Measurements from ENCODE around the gene ATP9A. TPM values are rescaled to one million over a fixed set of nuclear protein-coding genes. Genes with fewer than 3 reads are reported as not detected.

Gene ATP9A
- polyA plus RNA-seq, 1 donor (not counting 4 experiments of a cell fraction or from before 2014, with no cell fraction given): 5.8 TPM

- no peak for FAIRE-seq
These were observed 24.8 kb upstream of the ATP9A start for GRCh38 chr20:51792960-51793359.

GRCh38 chr20:51791626-51792025 is 23.4 kb upstream of the ATP9A start:
- Histone ChIP-seq H3K4me1 (ENCODE audit: control insufficient read depth, extremely low read depth, insufficient read depth, low read length) (no peaks in the 10 kb centered on the region), H3K36me3 (ENCODE audit: control insufficient read depth in 2 of 2, extremely low read depth in 1 of 2, insufficient read depth in 2 of 2, low read length in 2 of 2) (no peaks in the 10 kb centered on the region), H3K79me2 (ENCODE audit: control insufficient read depth, insufficient read depth, low read length) (no peaks in the 10 kb centered on the region), H3K9me1 (ENCODE audit: control insufficient read depth, extremely low read depth, insufficient read depth, low read length) (no peaks in the 10 kb centered on the region), H3K9ac (ENCODE audit: control insufficient read depth, extremely low read depth, insufficient read depth, low read length) (no peak overlapping the region), H4K20me1 (ENCODE audit: control insufficient read depth, extremely low read depth, insufficient read depth, low read length) (no peaks in the 10 kb centered on the region), H3K9me3 (ENCODE audit: control insufficient read depth, low read depth, low read length) (no peaks in the 10 kb centered on the region), H2AFZ (ENCODE audit: control insufficient read depth, low read length) (no peak overlapping the region), H3K4me2 (ENCODE audit: control insufficient read depth, extremely low read depth, insufficient read depth, low read depth, low read length) (no peak overlapping the region), H3K27me3 (ENCODE audit: control insufficient read depth, extremely low read depth, insufficient read depth, low read length) (no peaks in the 10 kb centered on the region), H3K4me3 (ENCODE audit: control insufficient read depth in 2 of 3, extremely low read depth in 1 of 3, insufficient read depth in 2 of 3, low read depth in 1 of 3, low read length in 3 of 3) (no peak overlapping the region), H3K27ac (ENCODE audit: control insufficient read depth, insufficient read depth, low read length) (no peak overlapping the region)
- dilution Hi-C loops (cut with MboI; ENCODE audit: extremely low pct_ligation_motif_present, low sequenced_read_pairs): no loop called here
- DNase-seq (ENCODE audit: low read depth, low spot score) (no peak), FAIRE-seq (no peak)
- TF ChIP-seq CTCF (optimal IDR thresholded peaks at IDR 0.05 in 1 of 3, IDR thresholded peaks at IDR 0.05 in 1 of 3, conservative IDR thresholded peaks at IDR 0.05 in 1 of 3; ENCODE audit: extremely low read depth in 1 of 3, insufficient read depth in 2 of 3, low read length in 3 of 3) (no peak), EZH2 (IDR thresholded peaks at IDR 0.05; ENCODE audit: low read length) (no peak)

More at GRCh38 chr20:51792960-51793359, 24.8 kb upstream of the ATP9A start:
- H2AFZ ChIP-seq (ENCODE audit: control insufficient read depth, low read length): no peak overlapping the region
- H3K9me1 ChIP-seq (ENCODE audit: control insufficient read depth, extremely low read depth, insufficient read depth, low read length): no peaks in the 10 kb centered on the region
- H3K4me2 ChIP-seq (ENCODE audit: control insufficient read depth, extremely low read depth, insufficient read depth, low read depth, low read length): no peak overlapping the region
- TF ChIP-seq CTCF (optimal IDR thresholded peaks at IDR 0.05 in 1 of 3, IDR thresholded peaks at IDR 0.05 in 1 of 3, conservative IDR thresholded peaks at IDR 0.05 in 1 of 3; ENCODE audit: extremely low read depth in 1 of 3, insufficient read depth in 2 of 3, low read length in 3 of 3) (no peak), EZH2 (IDR thresholded peaks at IDR 0.05; ENCODE audit: low read length) (no peak)
- H3K27me3 ChIP-seq (ENCODE audit: control insufficient read depth, extremely low read depth, insufficient read depth, low read length): no peaks in the 10 kb centered on the region
- dilution Hi-C loops (cut with MboI; ENCODE audit: extremely low pct_ligation_motif_present, low sequenced_read_pairs): no loop called here
- H3K4me3 ChIP-seq (ENCODE audit: control insufficient read depth in 2 of 3, extremely low read depth in 1 of 3, insufficient read depth in 2 of 3, low read depth in 1 of 3, low read length in 3 of 3): no peak overlapping the region
- H3K27ac ChIP-seq (ENCODE audit: control insufficient read depth, insufficient read depth, low read length): no peak overlapping the region
- no peaks in the 10 kb centered on the region for H3K79me2 ChIP-seq (ENCODE audit: control insufficient read depth, insufficient read depth, low read length)
- no peaks in the 10 kb centered on the region for H4K20me1 ChIP-seq (ENCODE audit: control insufficient read depth, extremely low read depth, insufficient read depth, low read length)
- H3K9ac ChIP-seq (ENCODE audit: control insufficient read depth, extremely low read depth, insufficient read depth, low read length): no peak overlapping the region
- no peaks in the 10 kb centered on the region for H3K36me3 ChIP-seq (ENCODE audit: control insufficient read depth in 2 of 2, extremely low read depth in 1 of 2, insufficient read depth in 2 of 2, low read length in 2 of 2)
- H3K4me1 ChIP-seq (ENCODE audit: control insufficient read depth, extremely low read depth, insufficient read depth, low read length): no peaks in the 10 kb centered on the region
- H3K9me3 ChIP-seq (ENCODE audit: control insufficient read depth, low read depth, low read length): no peaks in the 10 kb centered on the region
- DNase-seq (ENCODE audit: low read depth, low spot score): no peak
